GM12872 (cell line): ENCODE results near the gene ZNF385D.

ENCODE experiments used
- TF ChIP-seq, protein P1 (sequence below): IDR thresholded peaks from 3 replicates; pipeline ENCODE4 v1.5.1; 2011; ENCODE audit warnings: low read depth, mild to moderate bottlenecking, low read length, moderate library complexity; ENCODE audit not compliant: insufficient read depth

ZNF385D gene

DNA sequence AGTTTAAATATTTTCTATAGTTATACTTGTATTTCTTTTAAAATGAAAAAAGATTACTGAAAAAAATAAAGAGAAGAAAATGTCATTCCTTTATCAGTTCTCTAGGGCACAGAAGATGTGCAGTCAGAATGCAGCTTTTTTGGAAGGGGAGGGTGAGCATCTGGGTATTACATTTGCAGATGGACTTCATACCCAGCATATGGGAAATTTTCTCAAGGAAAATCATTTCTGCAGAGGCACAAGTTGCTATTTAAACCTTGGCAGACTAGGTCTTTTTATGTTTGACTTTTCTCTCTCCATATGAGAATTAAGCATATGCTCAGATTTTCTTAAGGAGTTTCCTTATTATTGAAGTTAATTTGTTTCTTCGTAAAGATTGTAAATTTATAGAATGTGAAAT is 39.5 kb upstream of the ZNF385D start:
- TF ChIP-seq, protein P1, sequence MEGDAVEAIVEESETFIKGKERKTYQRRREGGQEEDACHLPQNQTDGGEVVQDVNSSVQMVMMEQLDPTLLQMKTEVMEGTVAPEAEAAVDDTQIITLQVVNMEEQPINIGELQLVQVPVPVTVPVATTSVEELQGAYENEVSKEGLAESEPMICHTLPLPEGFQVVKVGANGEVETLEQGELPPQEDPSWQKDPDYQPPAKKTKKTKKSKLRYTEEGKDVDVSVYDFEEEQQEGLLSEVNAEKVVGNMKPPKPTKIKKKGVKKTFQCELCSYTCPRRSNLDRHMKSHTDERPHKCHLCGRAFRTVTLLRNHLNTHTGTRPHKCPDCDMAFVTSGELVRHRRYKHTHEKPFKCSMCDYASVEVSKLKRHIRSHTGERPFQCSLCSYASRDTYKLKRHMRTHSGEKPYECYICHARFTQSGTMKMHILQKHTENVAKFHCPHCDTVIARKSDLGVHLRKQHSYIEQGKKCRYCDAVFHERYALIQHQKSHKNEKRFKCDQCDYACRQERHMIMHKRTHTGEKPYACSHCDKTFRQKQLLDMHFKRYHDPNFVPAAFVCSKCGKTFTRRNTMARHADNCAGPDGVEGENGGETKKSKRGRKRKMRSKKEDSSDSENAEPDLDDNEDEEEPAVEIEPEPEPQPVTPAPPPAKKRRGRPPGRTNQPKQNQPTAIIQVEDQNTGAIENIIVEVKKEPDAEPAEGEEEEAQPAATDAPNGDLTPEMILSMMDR: no peak

DNA sequence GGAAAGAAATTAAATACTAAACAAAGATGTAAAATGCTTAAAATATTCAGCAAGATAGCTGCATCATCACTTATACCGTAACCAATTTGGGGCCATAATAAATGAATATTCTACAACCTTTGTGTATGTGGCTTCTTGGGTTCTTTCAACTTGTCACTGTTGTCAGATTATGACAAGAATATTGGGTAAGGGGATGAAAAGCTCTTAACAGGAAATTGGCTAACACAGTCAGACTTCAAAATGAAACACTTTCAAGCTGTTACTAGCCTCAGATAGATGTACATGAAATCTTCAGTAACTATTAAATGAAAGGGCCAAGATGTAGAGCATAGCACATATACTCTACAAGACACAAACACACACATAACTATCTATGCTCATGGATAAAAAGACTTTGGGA is 38.7 kb upstream of the ZNF385D start:
- TF ChIP-seq, protein P1: no peak

DNA sequence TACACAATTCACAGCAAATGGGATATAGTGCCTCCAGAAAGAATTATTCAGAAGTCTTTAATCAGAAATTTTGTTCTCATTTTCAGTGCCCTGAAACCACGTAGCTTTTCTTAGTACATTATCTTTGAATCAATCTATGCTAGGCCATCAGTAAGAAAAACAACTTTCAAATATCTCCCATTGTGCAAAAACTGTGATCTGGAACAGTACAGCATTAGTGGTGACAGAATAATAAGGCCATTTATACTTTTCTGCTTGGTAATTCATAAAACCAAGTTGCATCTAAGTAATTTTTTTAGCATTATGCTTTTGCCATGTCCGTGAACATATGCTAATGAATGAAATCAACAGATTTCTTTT is 35.4 kb upstream of the ZNF385D start:
- TF ChIP-seq, protein P1: no peak

DNA sequence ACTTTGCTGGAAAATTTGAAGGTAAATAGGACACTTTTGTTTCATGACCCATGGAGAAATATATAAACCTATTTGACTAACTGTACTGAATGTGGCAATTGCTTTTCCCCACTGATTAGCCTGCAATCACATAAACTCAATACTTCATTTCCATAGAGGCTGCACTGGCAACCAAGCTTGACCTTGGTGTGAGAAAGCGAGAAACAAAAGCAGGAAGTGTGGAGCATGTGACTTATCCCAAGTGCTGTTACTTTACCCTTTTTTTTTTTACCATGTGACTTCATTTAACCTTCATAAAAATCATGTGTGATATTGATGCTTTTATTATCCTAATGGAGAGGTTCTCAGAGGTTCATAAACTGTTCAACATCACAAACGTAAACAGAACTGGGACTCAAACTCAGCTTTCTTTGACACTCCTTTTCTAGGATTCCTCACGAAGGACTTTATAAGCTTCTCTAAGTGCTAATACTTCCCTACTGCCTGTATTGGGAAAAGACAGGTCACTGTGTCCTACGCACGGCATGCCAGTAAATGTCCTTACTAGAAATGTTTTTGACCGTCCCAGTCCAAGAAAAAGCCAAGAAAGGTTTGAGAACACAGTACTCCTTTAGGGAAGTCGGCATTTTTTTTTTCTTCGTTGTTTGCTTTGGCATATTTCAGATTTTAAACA is 34.9 kb upstream of the ZNF385D start:
- TF ChIP-seq, protein P1: no peak

DNA sequence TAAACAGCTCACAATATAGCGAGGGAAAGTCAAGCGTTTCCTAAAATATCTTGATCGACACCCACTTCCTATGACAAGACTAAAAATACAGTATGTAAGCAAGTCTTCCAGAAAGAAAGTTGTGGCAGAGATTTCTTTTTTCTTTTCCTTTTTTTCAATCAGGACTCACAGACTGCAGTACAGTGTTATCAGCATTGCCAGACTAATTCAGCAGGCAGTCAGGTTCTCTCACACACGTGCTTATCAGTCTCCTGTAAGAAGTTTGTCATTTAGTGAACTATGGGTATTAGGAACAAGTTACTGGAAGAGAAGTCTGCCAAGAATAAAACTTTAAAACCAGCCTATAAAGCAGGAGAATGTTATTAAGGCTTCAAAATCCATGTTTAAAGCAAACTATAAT is 32.8 kb upstream of the ZNF385D start:
- TF ChIP-seq, protein P1: no peak

DNA sequence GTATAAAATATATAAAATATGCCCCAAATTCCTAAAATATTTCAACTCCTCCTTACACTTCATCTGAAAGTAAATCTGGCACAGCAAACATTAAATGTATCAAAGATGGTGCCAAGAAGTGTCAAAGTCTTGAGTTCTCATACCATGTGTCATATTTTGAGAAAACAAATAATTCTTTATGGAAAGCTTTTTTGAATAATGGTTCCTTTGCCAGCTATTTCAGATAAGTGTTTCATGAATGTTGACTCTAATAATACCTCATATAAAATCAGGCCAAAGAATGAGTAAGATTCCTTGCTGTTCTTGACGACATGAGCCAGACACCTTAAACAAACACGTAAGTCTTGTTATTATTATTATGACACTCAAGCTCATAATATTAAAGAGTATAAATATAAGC is 30.3 kb upstream of the ZNF385D start:
- TF ChIP-seq, protein P1: no peak

DNA sequence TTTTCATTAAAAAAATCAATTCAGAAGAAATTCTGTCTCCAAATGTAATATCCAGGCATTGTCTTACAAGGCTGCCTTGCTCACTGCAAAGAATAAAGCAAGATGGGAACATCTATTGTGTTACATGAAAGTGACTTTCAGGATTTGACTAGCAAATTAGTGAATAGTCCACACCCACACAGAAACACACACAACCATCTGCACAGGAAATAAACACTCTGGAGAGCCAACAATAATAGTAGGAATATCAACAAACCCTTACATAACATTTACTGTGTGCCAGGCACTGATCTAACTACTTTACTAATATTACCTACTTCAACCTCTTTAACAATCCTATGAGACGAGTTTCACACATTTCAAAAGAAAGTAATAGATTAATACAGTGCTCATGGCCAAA is 28.9 kb upstream of the ZNF385D start:
- TF ChIP-seq, protein P1: no peak
